Ectodermal cell (in vitro differentiated cells): ENCODE data around the gene FGF14.

Experiments
- H3K27ac ChIP-seq: 2 replicates; pipeline ENCODE4 v1.7.0; 2013; ENCODE audit warnings: mild to moderate bottlenecking, low read depth, low read length; ENCODE audit not compliant: insufficient read depth, poor library complexity, severe bottlenecking
- H3K27me3 ChIP-seq: 2 replicates; pipeline ENCODE4 v1.7.0; 2013; ENCODE audit warnings: mild to moderate bottlenecking, low read length; ENCODE audit not compliant: insufficient read depth, control insufficient read depth, poor library complexity, severe bottlenecking
- H3K36me3 ChIP-seq: one replicate; pipeline ENCODE4 v1.7.0; 2013; ENCODE audit warnings: low read length; ENCODE audit not compliant: control insufficient read depth, insufficient read depth
- H3K4me1 ChIP-seq: one replicate; pipeline ENCODE4 v1.7.0; 2013; ENCODE audit warnings: low read length; ENCODE audit not compliant: control insufficient read depth, insufficient read depth
- H3K4me3 ChIP-seq: 2 replicates; pipeline ENCODE4 v1.7.0; 2013; ENCODE audit warnings: low read depth, low read length, control low read depth; ENCODE audit not compliant: insufficient read depth
- H3K9me3 ChIP-seq: 2 replicates; pipeline ENCODE4 v1.7.0; 2013; ENCODE audit warnings: mild to moderate bottlenecking, low read length, moderate library complexity; ENCODE audit not compliant: control insufficient read depth
- WGBS, 2 experiments: methylation state at CpG; one replicate each; pipeline ENCODE4 v1.1.7; 2013; ENCODE audit warnings: missing lambda C conversion rate in 2 of 2; 5-methylcytosine and 5-hydroxymethylcytosine counted together

Gene FGF14

DNA sequence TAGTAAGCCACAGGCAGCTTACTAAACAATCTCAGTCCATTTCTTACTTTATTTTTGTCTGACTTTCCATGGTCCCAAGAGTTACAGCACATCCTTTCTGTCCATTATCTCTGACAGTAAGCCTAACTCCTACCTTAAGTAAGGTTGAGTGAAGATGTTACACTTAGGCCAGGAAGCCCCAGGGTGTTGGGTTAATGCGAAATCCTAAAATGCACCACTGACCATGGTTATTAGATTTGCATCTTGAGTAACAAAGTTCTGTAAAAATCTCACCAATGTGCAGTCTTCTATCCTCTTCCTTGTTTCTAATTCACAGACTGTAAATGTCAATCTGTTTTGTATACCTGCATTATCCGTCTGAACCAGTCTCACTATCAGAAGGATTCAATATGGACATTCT is 462.5 kb downstream of the FGF14 start:
- Histone ChIP-seq H3K27me3 (no peaks in the 10 kb centered on the region), H3K4me1 (no peaks in the 10 kb centered on the region), H3K4me3 (no peak overlapping the region), H3K36me3 (no peaks in the 10 kb centered on the region), H3K9me3 (no peaks in the 10 kb centered on the region), H3K27ac (no peak overlapping the region)
- WGBS, 2 experiments: 82 to 95% methylated on average over 2 of the region's 2 CpGs

DNA sequence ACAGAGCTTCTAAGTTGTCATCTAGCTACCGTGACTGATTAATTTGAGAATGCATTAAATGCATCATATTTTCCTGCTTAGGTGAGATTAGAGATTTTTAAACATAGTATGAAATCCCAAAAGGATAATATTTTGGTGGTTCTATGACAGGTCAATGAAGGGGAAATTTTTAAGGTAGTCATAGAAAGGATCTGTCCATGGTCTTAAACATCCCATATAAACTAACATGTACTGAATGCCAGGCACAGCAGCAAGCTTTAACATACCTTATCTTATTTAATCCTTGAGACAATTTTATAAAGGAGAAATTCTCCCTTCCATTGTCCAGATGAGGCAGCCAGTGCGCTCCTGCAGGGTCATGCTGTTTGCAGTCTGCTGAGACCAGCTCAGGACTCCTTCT is 466.0 kb downstream of the FGF14 start:
- H3K4me3 ChIP-seq: no peak overlapping the region
- H3K27me3 ChIP-seq: no peaks in the 10 kb centered on the region
- WGBS, 2 experiments: 88 to 96% methylated on average over 2 of the region's 2 CpGs
- H3K36me3 ChIP-seq: no peaks in the 10 kb centered on the region
- no peaks in the 10 kb centered on the region for H3K4me1 ChIP-seq
- no peak overlapping the region for H3K27ac ChIP-seq
- H3K9me3 ChIP-seq: no peaks in the 10 kb centered on the region

DNA sequence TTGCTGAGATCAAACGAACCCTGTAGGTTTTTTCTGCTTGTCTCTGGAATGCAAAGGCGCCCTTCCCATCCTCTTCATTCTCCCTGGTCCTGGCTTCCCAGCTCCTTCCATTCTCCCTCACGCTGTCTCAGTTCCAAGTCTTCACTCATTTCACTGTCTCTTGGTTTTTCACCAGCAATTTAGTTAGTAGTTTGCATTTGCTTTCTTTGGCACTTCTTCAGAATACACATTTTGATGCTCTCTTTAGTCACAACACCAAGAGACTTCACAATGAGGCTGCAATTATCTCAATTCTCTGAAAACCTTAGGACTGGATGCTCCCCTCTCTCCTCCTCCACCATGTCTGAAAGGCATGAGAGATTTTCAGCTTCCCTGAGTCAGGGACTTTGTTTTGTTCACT is 470.7 kb downstream of the FGF14 start:
- H3K27ac ChIP-seq: no peak overlapping the region
- H3K4me1 ChIP-seq: no peaks in the 10 kb centered on the region
- no peaks in the 10 kb centered on the region for H3K36me3 ChIP-seq
- H3K4me3 ChIP-seq: no peak overlapping the region
- WGBS, 2 experiments: 71 to 79% methylated on average over 3 of the region's 3 CpGs
- no peaks in the 10 kb centered on the region for H3K27me3 ChIP-seq
- no peaks in the 10 kb centered on the region for H3K9me3 ChIP-seq

DNA sequence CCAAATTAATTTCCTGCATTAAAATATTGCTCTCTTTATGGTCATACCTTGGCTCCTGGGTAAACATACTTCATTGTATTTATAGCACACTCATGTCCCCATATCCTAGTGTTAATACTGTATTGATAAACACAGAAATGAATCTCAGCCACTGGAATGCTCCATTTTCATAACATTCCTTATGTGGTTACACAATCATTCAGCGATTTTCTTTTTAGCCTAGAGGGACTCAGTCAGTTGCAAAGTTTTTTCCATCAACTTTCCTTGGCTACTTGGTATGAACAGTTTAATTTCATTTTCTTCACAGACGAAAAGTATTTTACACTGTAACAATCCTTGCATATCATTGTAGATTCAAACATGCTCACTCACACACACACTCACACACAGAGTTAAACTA is 471.5 kb downstream of the FGF14 start:
- no peaks in the 10 kb centered on the region for H3K27me3 ChIP-seq
- H3K4me3 ChIP-seq: no peak overlapping the region
- no peaks in the 10 kb centered on the region for H3K4me1 ChIP-seq
- H3K9me3 ChIP-seq: no peaks in the 10 kb centered on the region
- WGBS, 2 experiments: 81 to 85% methylated on average over 2 of the region's 2 CpGs
- no peaks in the 10 kb centered on the region for H3K36me3 ChIP-seq
- H3K27ac ChIP-seq: no peak overlapping the region

DNA sequence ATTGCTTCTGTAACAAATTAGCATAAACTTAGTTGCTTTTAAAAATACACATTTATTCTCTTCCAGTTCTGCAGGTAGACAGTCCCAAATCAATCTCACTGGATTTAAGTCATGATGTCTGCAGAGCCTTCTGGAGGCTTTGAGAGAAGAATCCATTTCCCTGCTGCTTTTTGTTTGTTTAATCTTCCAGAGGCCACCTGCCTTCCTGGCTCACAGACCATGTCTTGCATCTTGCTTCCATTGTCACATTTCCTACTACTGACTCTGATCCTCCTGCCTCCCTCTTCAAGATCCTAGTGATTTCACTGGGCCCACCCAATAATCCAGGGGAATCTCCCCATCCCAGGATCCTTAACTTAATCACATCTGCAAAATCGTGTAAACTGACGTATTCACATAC is 476.1 kb downstream of the FGF14 start:
- H3K27me3 ChIP-seq: peaks cover 10% of the 10 kb centered on the region
- no peak overlapping the region for H3K4me3 ChIP-seq
- no peaks in the 10 kb centered on the region for H3K4me1 ChIP-seq
- H3K9me3 ChIP-seq: no peaks in the 10 kb centered on the region
- H3K27ac ChIP-seq: no peak overlapping the region
- WGBS, 2 experiments: 71 to 84% methylated on average over 2 of the region's 2 CpGs
- no peaks in the 10 kb centered on the region for H3K36me3 ChIP-seq

DNA sequence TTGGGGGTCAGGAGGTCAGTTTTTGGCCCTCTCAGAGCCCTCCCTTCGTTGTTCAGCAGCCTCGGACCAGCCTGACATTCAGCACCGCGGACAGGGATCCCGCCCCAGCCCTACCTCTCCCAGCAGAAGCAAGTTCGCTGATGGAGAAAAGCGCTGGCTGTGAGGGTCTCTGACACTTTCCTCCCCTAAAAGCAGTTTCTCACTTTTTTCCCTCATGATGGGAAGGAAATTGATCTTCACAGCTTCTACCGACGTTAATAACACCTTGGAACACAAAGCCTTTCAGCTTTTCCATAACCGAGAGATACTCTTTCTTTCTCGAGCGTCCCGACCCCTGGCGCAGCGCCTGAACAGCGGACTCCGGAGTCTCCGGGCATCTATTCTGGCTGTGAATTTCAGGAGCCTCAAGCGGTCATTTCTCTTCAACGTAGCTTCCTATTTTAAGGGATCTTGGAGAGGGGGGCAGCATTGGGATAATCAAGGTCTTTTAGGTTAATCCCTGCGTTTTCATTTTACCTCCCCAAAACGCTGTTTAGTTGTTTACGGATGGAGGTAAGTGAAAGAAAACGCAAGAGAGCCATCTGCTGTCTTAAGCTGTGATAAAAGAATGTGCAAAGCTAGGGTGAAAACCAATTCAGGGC is 482.2 kb downstream of the FGF14 start:
- Histone ChIP-seq H3K27ac (no peak overlapping the region), H3K9me3 (no peaks in the 10 kb centered on the region), H3K4me3 (peak overlapping the region; percentile 11), H3K27me3 (peaks cover 70% of the 10 kb centered on the region), H3K4me1 (peaks cover 6% of the 10 kb centered on the region), H3K36me3 (no peaks in the 10 kb centered on the region)
- WGBS, 2 experiments: 2 to 3% methylated on average over 24 of the region's 24 CpGs

DNA sequence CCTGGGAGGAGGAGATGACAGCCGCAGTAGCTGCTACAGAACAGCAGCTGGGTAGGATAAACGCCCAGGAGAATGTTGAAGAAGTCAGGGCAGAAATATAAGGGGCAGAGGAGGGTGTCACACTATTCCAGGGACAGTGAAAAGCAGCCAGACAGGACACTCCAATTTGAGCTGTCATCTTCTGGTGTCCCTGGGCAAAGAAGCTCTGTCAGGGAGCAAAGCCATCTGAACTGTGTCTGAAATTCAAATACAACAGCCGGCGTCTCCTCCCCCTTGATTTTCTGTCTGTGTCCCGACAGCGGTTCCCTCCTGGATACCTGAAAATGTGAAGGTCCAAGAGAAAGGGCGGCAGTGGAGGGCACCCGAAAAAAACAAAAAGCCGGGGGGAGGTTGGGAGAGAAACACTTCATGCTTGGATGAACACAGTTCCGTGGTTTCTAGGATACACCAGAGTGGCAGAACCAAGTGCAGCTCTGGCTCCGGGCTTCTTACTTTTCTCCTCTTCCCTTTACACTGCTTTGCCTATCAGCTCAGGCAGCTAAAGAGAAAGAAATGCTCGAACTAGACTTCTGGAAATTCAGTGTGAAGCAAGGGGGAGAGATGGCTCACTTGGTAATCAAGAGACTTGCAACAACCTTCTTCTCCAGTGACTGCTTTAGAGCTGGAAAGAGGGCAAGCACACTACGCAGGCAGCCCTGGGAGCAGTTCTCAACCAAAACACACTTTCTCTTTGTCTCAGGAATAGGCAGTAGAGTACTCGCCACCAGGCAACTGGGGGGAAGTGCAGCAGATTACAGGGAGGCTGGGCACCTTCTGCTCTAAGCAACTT is 483.8 kb downstream of the FGF14 start:
- Histone ChIP-seq H3K27me3 (peaks cover 83% of the 10 kb centered on the region), H3K36me3 (no peaks in the 10 kb centered on the region), H3K9me3 (no peaks in the 10 kb centered on the region), H3K4me1 (peaks cover 6% of the 10 kb centered on the region), H3K27ac (no peak overlapping the region), H3K4me3 (no peak overlapping the region)
- WGBS, 2 experiments: 14 to 19% methylated on average over 14 of the region's 14 CpGs

DNA sequence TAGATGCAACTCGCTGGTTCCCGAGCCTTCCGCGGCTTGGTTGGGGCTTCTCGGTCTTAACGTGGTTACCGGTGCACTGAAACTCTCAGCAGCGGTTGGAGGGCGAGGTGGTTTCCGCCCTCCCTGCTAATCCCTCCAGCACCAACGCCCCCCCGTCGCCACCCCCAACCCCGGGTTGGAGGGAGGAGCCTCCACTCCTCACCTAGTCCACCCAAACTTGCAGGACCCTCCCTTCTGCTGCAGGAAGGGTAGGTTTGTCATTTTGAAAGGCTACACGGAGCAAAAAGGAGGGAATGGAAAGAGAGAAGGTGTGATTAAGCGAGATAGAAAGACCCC is 484.4 kb downstream of the FGF14 start:
- peaks cover 6% of the 10 kb centered on the region for H3K4me1 ChIP-seq
- H3K27me3 ChIP-seq: peaks cover 83% of the 10 kb centered on the region
- WGBS, 2 experiments: 1% methylated on average over 14 to 16 of the region's 16 CpGs
- H3K9me3 ChIP-seq: no peaks in the 10 kb centered on the region
- H3K4me3 ChIP-seq: no peak overlapping the region
- no peak overlapping the region for H3K27ac ChIP-seq
- no peaks in the 10 kb centered on the region for H3K36me3 ChIP-seq

DNA sequence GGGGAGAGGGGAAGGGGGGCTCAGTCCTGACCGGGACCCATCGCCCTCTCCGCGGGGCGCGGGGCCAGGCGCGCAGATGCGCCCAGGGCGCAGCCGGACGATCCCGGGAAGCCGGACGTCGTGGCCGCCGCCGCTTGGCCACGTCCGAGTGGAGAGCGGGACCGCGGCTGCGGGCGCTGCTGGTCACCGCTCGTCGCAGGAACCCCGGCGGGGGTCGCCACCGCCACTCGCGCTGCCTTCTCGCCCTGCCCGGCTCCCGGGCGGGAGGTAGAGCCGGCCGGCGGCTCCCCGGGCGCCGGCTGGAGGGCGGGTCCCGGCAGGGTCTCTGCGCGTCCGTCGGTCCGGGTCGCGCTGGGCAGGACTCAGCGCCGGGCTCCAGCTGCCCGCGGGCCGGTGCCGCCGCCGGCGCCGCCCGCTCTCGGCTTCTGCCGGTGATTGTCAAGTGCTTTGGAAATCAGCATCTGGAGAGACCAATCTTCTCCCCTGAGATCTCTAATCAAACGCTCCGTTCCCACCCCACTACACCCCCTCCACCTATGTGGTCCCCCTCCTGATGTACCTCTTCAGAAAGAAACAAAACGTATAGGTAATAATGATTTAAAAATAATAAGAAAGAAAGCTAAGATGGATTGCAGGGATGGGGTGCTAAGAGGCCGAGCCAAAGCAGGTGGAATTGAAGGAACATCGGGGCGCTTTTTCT is 484.9 kb downstream of the FGF14 start:
- peaks cover 6% of the 10 kb centered on the region for H3K4me1 ChIP-seq
- no peaks in the 10 kb centered on the region for H3K36me3 ChIP-seq
- peak overlapping the region; percentile 37 for H3K4me3 ChIP-seq
- no peaks in the 10 kb centered on the region for H3K9me3 ChIP-seq
- H3K27ac ChIP-seq: no peak overlapping the region
- 0 to 1% methylated on average over 73 of the region's 73 CpGs for WGBS, 2 experiments
- H3K27me3 ChIP-seq: peaks cover 83% of the 10 kb centered on the region

DNA sequence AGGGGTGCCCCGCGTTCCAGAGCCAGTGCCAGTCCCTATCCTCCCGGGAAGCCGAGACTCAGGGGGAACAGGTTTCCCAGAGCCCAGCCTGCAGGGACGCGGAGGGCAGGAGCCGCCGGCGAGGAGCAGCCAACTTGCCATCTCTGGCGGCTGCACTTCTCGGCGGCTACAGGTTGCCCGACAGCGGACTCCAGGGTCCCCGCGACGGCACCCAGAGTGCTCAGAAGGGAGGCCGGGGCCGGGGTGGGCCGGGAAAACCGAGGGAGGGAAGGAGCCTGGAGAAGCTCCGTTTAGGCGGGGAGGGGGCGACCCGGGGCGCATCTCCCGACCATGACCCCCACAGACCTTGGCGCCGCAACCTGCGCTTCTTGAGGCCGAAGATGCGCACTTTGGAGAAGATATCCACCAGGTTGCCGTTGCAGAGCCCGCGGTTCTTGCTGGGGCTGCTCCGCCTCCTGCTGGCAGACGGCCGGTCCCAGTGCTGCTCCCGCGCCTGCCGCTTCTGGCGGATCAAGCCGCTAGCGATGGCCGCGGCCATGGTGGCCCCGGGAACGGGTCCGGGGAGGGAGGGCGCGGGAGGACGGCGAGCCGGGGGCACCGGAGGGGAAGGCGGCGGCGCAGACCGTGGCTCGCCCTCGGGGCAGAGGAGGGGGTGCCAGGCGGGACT is 485.6 kb downstream of the FGF14 start:
- peaks cover 78% of the 10 kb centered on the region for H3K27me3 ChIP-seq
- 1 to 2% methylated on average over 62 of the region's 62 CpGs for WGBS, 2 experiments
- peak overlapping the region; percentile 37 for H3K4me3 ChIP-seq
- no peak overlapping the region for H3K27ac ChIP-seq
- peaks cover 6% of the 10 kb centered on the region for H3K4me1 ChIP-seq
- no peaks in the 10 kb centered on the region for H3K9me3 ChIP-seq
- H3K36me3 ChIP-seq: no peaks in the 10 kb centered on the region
